ENCODE data around the gene MRPS18A. TPM values are rescaled to one million over a fixed set of nuclear protein-coding genes. Genes with fewer than 3 reads are reported as not detected.

The MRPS18A gene
- total and polyA plus RNA-seq, 2 of the 8 experiments (the other 6 are each of a cell fraction or from before 2014, with no cell fraction given) = 48.3 to 121 TPM

- Histone ChIP-seq H2BK15ac (ENCODE audit: low read length) (no peak overlapping the region), H3K79me1 (ENCODE audit: low read depth, low read length) (no peaks in the 10 kb centered on the region), H2BK5ac (ENCODE audit: low read depth, low read length) (no peak overlapping the region), H3K4me2 (ENCODE audit: insufficient read depth in 1 of 2, low read depth in 2 of 2, low read length in 2 of 2) (no peak overlapping the region), H2BK120ac (replicated peaks; ENCODE audit: low read depth, low read length) (no peak overlapping the region), H3K23me2 (ENCODE audit: low read depth, low read length) (no peaks in the 10 kb centered on the region), H3K36me3 (ENCODE audit: control insufficient read depth in 2 of 4, insufficient read depth in 4 of 4, low read length in 3 of 4) (no peaks in the 10 kb centered on the region), H3K23ac (ENCODE audit: insufficient read length) (no peak overlapping the region), H3K9ac (replicated peaks in 1 of 4; ENCODE audit: extremely low read depth in 1 of 4, low read depth in 3 of 4, low read length in 3 of 4) (no peak overlapping the region), H2AK5ac (ENCODE audit: low read depth, low read length) (no peak overlapping the region), H3K27me3 (replicated peaks in 1 of 4; ENCODE audit: control insufficient read depth in 3 of 4, extremely low read depth in 1 of 4, insufficient read depth in 3 of 4, low read length in 3 of 4) (no peaks in the 10 kb centered on the region), H3K4me3 (ENCODE audit: extremely low read depth in 1 of 4, insufficient read depth in 2 of 4, low read depth in 3 of 4, low read length in 4 of 4) (no peak overlapping the region), H4K8ac (ENCODE audit: extremely low read depth, insufficient read depth, low read length) (no peak overlapping the region), H3K14ac (ENCODE audit: insufficient read length) (no peak overlapping the region), H2BK20ac (ENCODE audit: low read length) (no peak overlapping the region), H3K9me3 (ENCODE audit: insufficient read depth in 2 of 2, low read depth in 1 of 2, low read length in 1 of 2) (no peaks in the 10 kb centered on the region), H4K5ac (ENCODE audit: insufficient read length, low read depth, low read length) (no peak overlapping the region), H3K18ac (ENCODE audit: extremely low read depth, low read length) (no peak overlapping the region), H3K4ac (replicated peaks; ENCODE audit: insufficient read length, low read depth, low read length) (no peak overlapping the region), H2AFZ (ENCODE audit: low read length) (no peak overlapping the region), H3K56ac (replicated peaks; ENCODE audit: insufficient read length, low read depth, low read length) (no peak overlapping the region), H4K20me1 (replicated peaks in 1 of 2; ENCODE audit: control insufficient read depth in 1 of 2, insufficient read depth in 2 of 2, low read length in 2 of 2) (no peaks in the 10 kb centered on the region), H4K91ac (replicated peaks; ENCODE audit: insufficient read length, low read length) (no peak overlapping the region), H3K27ac (ENCODE audit: low read depth, low read length) (no peak overlapping the region), H3K4me1 (replicated peaks in 1 of 4; ENCODE audit: control insufficient read depth in 3 of 4, insufficient read depth in 4 of 4, low read length in 3 of 4) (peaks cover 0 to 8% (median 0%) of the 10 kb centered on the region in 4 experiments; a peak in 4 of 7 replicates), H2BK12ac (ENCODE audit: low read depth, low read length) (no peak overlapping the region), H3K79me2 (ENCODE audit: control insufficient read depth in 1 of 2, insufficient read depth in 2 of 2, low read length in 2 of 2) (no peaks in the 10 kb centered on the region)
- DNase-seq (ENCODE audit: low read depth in 1 of 2, low spot score in 2 of 2) = no peak
- no peak for FAIRE-seq
- 70% methylated on average over 3 of the region's 3 CpGs; no CpG with 5 or more reads in 1 of the 2 experiments for WGBS, 2 experiments (ENCODE audit: extremely low coverage in 1 of 2, insufficient coverage in 1 of 2, insufficient read length in 1 of 2, insufficient replicate concordance in 2 of 2, low coverage in 1 of 2, low lambda C conversion rate in 2 of 2, missing lambda C conversion rate in 1 of 2)
- POLR2A ChIA-PET (ENCODE audit: partially characterized antibody) = no interaction called here
- CTCF ChIA-PET (ENCODE audit: partially characterized antibody) = interaction anchor here (0.8 to 1.4 kb wide), 6 partner anchors 31 to 351 kb away, joined by 3 to 6 read pairs (median 4); no protein-coding TSS in a partner anchor
- no peak for TF ChIP-seq SP2 (IDR thresholded peaks at IDR 0.05; ENCODE audit: low read length)
- TF ChIP-seq MAFK (IDR thresholded peaks at IDR 0.05; ENCODE audit: low read depth, low read length) = no peak
- TF ChIP-seq SIX5 (IDR thresholded peaks at IDR 0.05; ENCODE audit: low read depth, low read length) = no peak
- TF ChIP-seq MAX (IDR thresholded peaks at IDR 0.05) = no peak
- no peak for TF ChIP-seq KDM1A (IDR thresholded peaks at IDR 0.05; ENCODE audit: borderline replicate concordance, low read length)
- TF ChIP-seq RXRA (IDR thresholded peaks at IDR 0.05; ENCODE audit: insufficient read depth, low read depth, low read length) = no peak
- TF ChIP-seq SIRT6 (IDR thresholded peaks at IDR 0.05; ENCODE audit: low read length) = no peak
- no peak for TF ChIP-seq TAF7 (optimal IDR thresholded peaks at IDR 0.05; ENCODE audit: borderline replicate concordance, low read depth, low read length)
- TF ChIP-seq NRF1 (IDR thresholded peaks at IDR 0.05; ENCODE audit: low read depth, low read length) = no peak
- TF ChIP-seq EGR1 (IDR thresholded peaks at IDR 0.05; ENCODE audit: borderline replicate concordance, low read depth, low read length) = no peak
- TF ChIP-seq GABPA (IDR thresholded peaks at IDR 0.05; ENCODE audit: borderline replicate concordance, insufficient read depth, low read length) = no peak
Observed at GRCh38 chr6:43727634-43728033, 40.0 kb upstream of the MRPS18A start.

All from H1 (cell line).